HG03135 (cell line): ENCODE measurements around the gene KCNQ1.

Source experiments
- ATAC-seq: cut with Tn5 transposase; IDR thresholded peaks from one replicate; pipeline ENCODE4 v1.9.1; 2021; ENCODE audit warnings: mild to moderate bottlenecking, moderate library complexity; ENCODE audit not compliant: unreplicated experiment

The KCNQ1 gene

GRCh38 chr11:2577031-2577990 lies 132.5 kb downstream of the KCNQ1 start:
- no peak for ATAC-seq

DNA sequence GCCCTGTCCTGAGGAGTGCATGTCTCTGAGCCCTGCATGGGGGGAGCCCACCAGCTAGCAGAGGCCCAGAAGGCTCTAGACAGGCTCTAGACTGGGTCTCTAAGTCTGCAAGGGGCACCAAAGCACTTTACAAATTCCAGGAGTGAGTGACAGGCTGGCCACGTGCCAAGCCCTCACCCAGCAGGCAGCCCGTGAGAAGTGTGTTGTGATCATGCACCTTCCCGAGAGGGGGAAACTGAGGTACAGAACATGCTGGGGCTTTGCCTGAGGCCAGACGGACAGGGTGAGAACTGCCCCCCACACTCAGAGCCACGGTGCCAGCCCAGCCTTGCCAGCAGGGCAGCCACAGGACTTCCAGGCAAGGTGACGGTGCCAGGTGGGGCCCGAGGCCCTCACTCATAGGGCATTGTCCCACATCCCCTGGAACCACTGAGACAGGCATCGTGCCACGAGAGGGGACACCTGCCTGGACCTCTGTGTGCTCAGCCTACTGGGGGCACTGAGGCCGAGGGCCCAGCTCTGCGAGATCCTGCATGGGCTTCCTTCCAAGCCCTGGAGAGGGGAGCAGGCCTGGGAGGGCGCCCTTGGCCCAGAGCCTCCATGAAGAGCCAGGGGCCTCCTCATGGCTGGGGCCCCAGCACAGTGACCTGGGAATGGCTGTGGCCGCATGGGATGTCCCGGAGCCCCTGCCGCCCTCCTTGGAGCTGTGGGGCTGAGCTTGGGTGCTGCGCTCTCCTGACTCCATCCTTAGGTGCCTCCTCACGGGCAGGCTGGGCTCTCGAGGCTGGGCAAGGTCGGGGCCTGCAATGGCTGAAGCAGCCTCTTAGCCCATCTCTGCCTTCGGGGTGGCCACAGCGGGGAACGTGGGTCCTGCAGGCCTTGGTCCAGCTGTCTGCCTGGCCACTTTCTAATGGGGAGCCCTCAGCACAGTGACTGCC lies 133.5 kb downstream of the KCNQ1 start:
- no peak for ATAC-seq

DNA sequence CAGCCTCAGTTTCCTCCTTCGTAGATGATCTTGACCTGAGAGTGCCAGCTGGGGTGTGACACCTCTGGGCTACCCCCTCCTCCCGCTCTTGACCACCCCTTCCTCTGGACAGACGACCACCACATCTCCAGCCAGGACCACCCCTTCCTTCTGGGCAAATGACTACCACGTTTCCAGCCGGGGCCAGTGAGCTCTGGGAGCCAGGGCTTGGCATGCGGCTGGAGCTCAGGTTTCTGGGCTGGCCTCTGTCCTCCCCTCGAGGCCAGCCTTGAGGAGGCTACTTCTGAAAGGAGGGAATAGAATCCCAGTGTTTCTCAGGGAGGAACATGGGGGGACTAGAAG lies 134.1 kb downstream of the KCNQ1 start:
- ATAC-seq = no peak

GRCh38 chr11:2579315-2580060 lies 134.7 kb downstream of the KCNQ1 start:
- ATAC-seq = no peak

DNA sequence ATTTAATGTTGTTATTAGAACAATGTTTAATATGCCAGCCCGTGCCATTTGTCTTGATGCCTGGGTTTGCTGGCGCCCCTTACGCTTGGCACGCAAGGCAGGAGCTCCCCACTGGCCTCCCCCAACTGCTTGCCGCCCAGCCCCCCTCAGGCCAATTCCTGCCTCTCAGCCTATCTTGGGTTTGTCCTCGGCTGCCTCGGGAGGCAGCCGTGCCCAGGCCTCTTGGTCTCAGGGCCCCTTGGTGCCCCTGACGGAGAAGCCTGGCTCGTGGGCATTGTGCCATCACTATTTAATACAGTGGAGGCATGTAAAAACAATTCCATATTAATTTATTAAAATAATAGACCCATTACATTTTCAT lies 135.2 kb downstream of the KCNQ1 start:
- ATAC-seq = no peak

GRCh38 chr11:2580571-2581001 lies 135.8 kb downstream of the KCNQ1 start:
- ATAC-seq = no peak

GRCh38 chr11:2581151-2581930 lies 136.5 kb downstream of the KCNQ1 start:
- ATAC-seq = no peak

DNA sequence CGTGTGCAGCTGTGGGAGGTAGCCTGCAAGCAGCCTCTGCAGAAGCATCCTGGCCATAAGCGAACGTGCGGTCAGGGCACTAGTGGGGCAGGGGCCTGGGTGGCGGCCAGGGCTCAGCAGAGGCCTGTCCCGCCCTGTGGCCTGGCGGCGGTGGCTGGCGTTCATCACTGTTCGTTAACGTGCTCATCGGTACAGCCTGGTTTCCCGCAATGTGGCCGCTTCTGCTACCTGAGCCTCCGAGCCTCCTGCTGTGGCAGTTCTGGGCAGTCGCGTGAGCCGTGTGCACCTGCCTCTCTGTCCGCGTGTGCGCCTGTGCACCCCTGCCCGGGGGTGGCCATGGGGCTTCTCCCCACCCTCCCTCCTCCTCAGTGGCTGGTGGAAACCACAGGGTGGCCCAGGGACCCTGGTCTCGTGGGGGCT lies 137.1 kb downstream of the KCNQ1 start:
- no peak for ATAC-seq

GRCh38 chr11:2582351-2582945 lies 137.6 kb downstream of the KCNQ1 start:
- ATAC-seq = no peak

DNA sequence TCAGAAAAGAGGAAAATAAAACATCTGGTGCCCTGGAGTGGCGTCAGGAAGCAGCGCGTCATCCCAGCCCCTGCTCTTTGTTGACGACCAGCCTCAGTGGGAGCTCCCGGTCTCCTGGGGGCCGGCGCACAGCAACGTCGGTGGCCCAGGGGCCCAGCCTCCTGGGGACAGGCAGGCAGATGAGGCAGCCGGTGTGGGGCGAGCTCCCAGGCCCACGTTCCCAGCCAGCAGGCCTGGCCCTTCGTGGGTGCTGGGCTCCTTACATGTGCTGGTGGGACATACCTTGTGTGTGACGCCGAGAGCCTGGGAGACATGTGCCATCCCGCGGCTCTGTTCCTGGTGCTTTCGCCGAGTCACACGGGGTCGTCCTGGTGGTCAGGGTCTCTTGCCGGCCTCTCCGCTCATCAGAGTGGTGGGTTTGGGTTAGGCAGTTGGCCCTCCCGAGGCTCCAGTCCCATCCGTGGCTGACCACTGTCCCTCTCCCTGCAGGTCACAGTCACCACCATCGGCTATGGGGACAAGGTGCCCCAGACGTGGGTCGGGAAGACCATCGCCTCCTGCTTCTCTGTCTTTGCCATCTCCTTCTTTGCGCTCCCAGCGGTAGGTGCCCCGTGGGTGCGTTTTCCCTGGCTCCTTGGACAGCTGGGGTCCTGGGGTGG lies 138.3 kb downstream of the KCNQ1 start:
- ATAC-seq = no peak

- no peak for ATAC-seq
Measured at GRCh38 chr11:2583605-2583958, 138.8 kb downstream of the KCNQ1 start.

- ATAC-seq = no peak
Measured at GRCh38 chr11:2584434-2584811, 139.6 kb downstream of the KCNQ1 start.

GRCh38 chr11:2584812-2585565 lies 140.2 kb downstream of the KCNQ1 start:
- no peak for ATAC-seq

GRCh38 chr11:2585566-2586086 lies 140.8 kb downstream of the KCNQ1 start:
- ATAC-seq = no peak

DNA sequence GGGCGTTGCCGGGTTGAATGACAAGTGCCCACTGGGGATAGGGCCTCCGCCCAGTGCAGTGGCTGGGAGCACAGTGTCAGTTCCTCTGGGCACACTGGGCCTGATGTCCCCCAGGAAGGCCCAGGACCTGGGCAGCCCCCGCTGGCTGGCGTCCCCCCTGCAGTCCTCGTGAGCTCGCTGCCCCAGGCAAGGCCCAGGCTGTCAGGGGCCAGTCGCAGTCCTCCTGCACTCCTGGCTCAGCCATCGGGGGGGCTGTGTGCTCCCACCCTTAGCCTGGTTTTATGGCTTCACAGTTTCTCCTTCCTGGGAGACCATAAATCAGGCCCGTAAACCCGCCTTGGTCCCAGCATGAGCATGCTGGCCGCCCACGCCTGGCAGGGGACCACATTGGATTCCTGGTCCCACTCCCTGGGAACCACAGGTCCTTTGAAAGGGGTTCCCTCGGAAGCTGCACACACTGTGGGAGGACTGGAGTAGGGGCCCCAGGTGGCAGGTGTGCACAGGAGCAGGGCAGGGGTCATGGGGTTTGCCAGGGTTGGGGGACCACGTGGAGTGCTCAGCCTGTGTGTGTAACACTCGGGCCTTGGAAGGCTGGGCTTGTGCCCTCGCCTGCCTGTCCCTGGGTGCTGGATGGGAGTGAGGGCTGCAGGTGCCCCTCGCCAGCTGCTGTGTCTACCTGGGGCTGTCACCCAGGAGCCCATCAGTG lies 141.4 kb downstream of the KCNQ1 start:
- no peak for ATAC-seq

- no peak for ATAC-seq
Measured at GRCh38 chr11:2586793-2587131, 142.0 kb downstream of the KCNQ1 start.

- ATAC-seq = no peak
Measured at GRCh38 chr11:2587132-2587930, 142.5 kb downstream of the KCNQ1 start.
